B cell (primary cell): Measurements from ENCODE around the gene LRRC4C.

ENCODE experiments used
- EZH2 ChIP-seq: IDR thresholded peaks from 2 replicates; pipeline ENCODE4 v1.6.1; 2012; ENCODE audit warnings: borderline replicate concordance, low read depth, mild to moderate bottlenecking, moderate library complexity, low read length; ENCODE audit not compliant: insufficient read depth, poor library complexity, severe bottlenecking
- TF ChIP-seq, protein P1 (sequence below): fragments of 200-600 bp; IDR thresholded peaks from one replicate; pipeline ENCODE4 v1.8.0; 2022; ENCODE audit warnings: antibody characterized with exemption, mild to moderate bottlenecking

DNA sequence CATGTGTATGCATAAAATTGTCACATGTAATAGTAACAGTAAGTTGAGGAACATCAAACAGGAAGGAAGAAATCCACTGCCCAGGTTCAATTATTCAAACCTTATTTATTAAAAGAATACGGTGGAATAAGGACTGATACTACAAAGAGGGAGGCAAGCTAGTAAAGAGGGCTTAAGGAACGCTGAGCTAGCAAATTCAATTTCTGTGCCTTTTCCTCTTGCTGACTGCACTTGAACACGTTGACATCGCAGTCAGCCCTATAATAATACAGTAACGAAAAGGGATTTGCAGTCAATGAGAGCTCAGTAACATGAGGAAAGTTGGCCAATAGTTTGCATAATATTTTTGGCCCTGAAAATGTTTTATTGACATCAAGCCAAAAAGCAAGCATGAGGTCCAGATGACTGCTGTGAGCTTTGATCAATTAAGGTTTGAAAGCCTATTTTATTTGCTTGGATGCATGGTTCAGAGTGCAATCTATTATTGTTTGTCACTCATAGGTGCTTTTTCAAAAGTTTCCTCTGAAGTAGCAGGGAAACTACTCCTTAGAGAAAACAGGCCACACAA is 861.8 kb downstream of the LRRC4C start:
- TF ChIP-seq, protein P1, sequence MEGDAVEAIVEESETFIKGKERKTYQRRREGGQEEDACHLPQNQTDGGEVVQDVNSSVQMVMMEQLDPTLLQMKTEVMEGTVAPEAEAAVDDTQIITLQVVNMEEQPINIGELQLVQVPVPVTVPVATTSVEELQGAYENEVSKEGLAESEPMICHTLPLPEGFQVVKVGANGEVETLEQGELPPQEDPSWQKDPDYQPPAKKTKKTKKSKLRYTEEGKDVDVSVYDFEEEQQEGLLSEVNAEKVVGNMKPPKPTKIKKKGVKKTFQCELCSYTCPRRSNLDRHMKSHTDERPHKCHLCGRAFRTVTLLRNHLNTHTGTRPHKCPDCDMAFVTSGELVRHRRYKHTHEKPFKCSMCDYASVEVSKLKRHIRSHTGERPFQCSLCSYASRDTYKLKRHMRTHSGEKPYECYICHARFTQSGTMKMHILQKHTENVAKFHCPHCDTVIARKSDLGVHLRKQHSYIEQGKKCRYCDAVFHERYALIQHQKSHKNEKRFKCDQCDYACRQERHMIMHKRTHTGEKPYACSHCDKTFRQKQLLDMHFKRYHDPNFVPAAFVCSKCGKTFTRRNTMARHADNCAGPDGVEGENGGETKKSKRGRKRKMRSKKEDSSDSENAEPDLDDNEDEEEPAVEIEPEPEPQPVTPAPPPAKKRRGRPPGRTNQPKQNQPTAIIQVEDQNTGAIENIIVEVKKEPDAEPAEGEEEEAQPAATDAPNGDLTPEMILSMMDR = no peak
- no peak for TF ChIP-seq EZH2
